K562 (cell line): ENCODE data around the gene PPP1R16B. TPM values are rescaled to one million over a fixed set of nuclear protein-coding genes. Genes with fewer than 3 reads are reported as not detected.

ENCODE experiments used
- COPS2 ChIP-seq: fragments of 450-650 bp; conservative IDR thresholded peaks from 2 replicates; pipeline ENCODE4 v1.6.1; 2016; ENCODE audit warnings: mild to moderate bottlenecking, moderate library complexity
- DNMT1 ChIP-seq: fragments of 450-650 bp; IDR thresholded peaks from 2 replicates; pipeline ENCODE4 v1.6.1; 2016; ENCODE audit warnings: antibody characterized with exemption, mild to moderate bottlenecking
- DPF2 ChIP-seq: fragments of 450-650 bp; IDR thresholded peaks from 2 replicates; pipeline ENCODE4 v1.6.1; 2016
- E2F3 ChIP-seq: fragments of 250-450 bp; sonication (Bioruptor Pico); IDR thresholded peaks from 2 replicates; pipeline ENCODE4 v1.4.0; 2020; ENCODE audit warnings: mild to moderate bottlenecking
- HSF4 ChIP-seq: fragments of 250-450 bp; sonication (Bioruptor Pico); IDR thresholded peaks from 2 replicates; pipeline ENCODE4 v2.1.2; 2022; ENCODE audit warnings: mild to moderate bottlenecking, moderate library complexity, borderline replicate concordance
- KDM4B ChIP-seq, 2 experiments: fragments of 450-650 bp in 1 of 2; sonication (generic) in 1 of 2; IDR thresholded peaks; 2 replicates each; pipeline ENCODE4 v1.6.1; 2016 to 2017; ENCODE audit warnings: borderline replicate concordance in 2 of 2, antibody characterized with exemption in 1 of 2, low read depth in 1 of 2, mild to moderate bottlenecking in 1 of 2
- NCOR1 ChIP-seq: fragments of 450-650 bp; IDR thresholded peaks from 2 replicates; pipeline ENCODE4 v1.6.1; 2016; ENCODE audit warnings: mild to moderate bottlenecking, moderate library complexity
- NFIX ChIP-seq: fragments of 250-450 bp; sonication (Bioruptor Pico); IDR thresholded peaks from 2 replicates; pipeline ENCODE4 v1.4.0; 2020; ENCODE audit warnings: low read depth, mild to moderate bottlenecking, moderate library complexity
- NR2C1 ChIP-seq, 2 experiments: fragments of 450-650 bp; IDR thresholded peaks; 2 replicates each; pipeline ENCODE4 v1.6.1; 2017; ENCODE audit warnings: mild to moderate bottlenecking in 2 of 2, antibody characterized with exemption in 1 of 2, inconsistent platforms in 1 of 2, missing compliant biosample characterization in 1 of 2, missing genetic modification characterization in 1 of 2
- POLR2H ChIP-seq: IDR thresholded peaks from 2 replicates; pipeline ENCODE4 v1.6.1; 2016; ENCODE audit warnings: missing genetic modification characterization, low read depth, mild to moderate bottlenecking, control low read depth, missing compliant biosample characterization, moderate library complexity
- RBM22 ChIP-seq: fragments of 200-400 bp; formaldehyde crosslinking; IDR thresholded peaks from 2 replicates; pipeline ENCODE4 v1.6.1; 2018; ENCODE audit warnings: low read length, low read depth; ENCODE audit not compliant: poor library complexity, severe bottlenecking
- RFX7 ChIP-seq: fragments of 250-450 bp; sonication (Bioruptor Pico); IDR thresholded peaks from 2 replicates; pipeline ENCODE4 v1.5.1; 2021; ENCODE audit warnings: mild to moderate bottlenecking
- SMAD4 ChIP-seq: fragments of 250-450 bp; sonication (Bioruptor Pico); conservative IDR thresholded peaks from 2 replicates; pipeline ENCODE4 v1.8.0; 2021; ENCODE audit warnings: inconsistent platforms, mild to moderate bottlenecking, moderate library complexity
- TEAD4 ChIP-seq, 2 experiments: sonication (generic) in 1 of 2; formaldehyde crosslinking in 1 of 2; IDR thresholded peaks; 2 replicates each; pipeline versions ENCODE4 v1.6.1 to v1.8.0; 2012 to 2022; ENCODE audit warnings: borderline replicate concordance in 1 of 2, inconsistent platforms in 1 of 2, low read length in 1 of 2, mild to moderate bottlenecking in 1 of 2, missing genetic modification reagents in 1 of 2
- ZBTB7A ChIP-seq: IDR thresholded peaks from 2 replicates; pipeline ENCODE4 v1.6.1; 2011; ENCODE audit warnings: low read depth, mild to moderate bottlenecking, low read length, moderate library complexity, borderline replicate concordance; ENCODE audit not compliant: control insufficient read depth
- ZNF175 ChIP-seq: fragments of 200-800 bp; sonication (Bioruptor generic); IDR thresholded peaks from 2 replicates; pipeline ENCODE4 v1.6.1; 2016; ENCODE audit warnings: low read depth, mild to moderate bottlenecking, missing genetic modification characterization, missing compliant biosample characterization
- ZNF24 ChIP-seq: fragments of 450-650 bp; IDR thresholded peaks from 2 replicates; pipeline ENCODE4 v1.6.1; 2016
- polyA plus RNA-seq, 8 experiments: library from polyadenylated mRNA; depleted of rRNA in 4 of 8; stranded (reverse) in 5 of 8; unstranded in 3 of 8; fragments of >200 nt; fragmentation: Nextera tagmentation in 2 of 8; fragmentation: Illumina TruSeq in 1 of 8; extraction: Ambion mirVana in 2 of 8; extraction: Trizol in 1 of 8; gene quantifications; 2 replicates each; pipeline versions ENCODE4 v1.2.1 to v1.2.3, GENCODE V29; 2011 to 2014; ENCODE audit warnings: inconsistent platforms in 1 of 8, missing spikeins in 1 of 8
- total RNA-seq, 7 experiments: library from RNA; depleted of rRNA in 6 of 7; stranded (reverse); fragments of >200 nt in 6 of 7; fragmentation: Illumina TruSeq in 2 of 7; extraction: Trizol in 2 of 7; gene quantifications; 2 replicates each; pipeline versions ENCODE4 v1.2.1 to v1.2.3, GENCODE V29; 2011 to 2021; ENCODE audit warnings: low replicate concordance in 1 of 7
- TF ChIP-seq, protein P1 (sequence below), 2 experiments: IDR thresholded peaks; 2 replicates each; pipeline ENCODE4 v1.6.1; 2011; ENCODE audit warnings: borderline replicate concordance in 1 of 2, control low read depth in 1 of 2, low read depth in 1 of 2, low read length in 1 of 2, mild to moderate bottlenecking in 1 of 2, mixed read lengths in 1 of 2, moderate library complexity in 1 of 2; ENCODE audit not compliant: insufficient read depth in 1 of 2, insufficient read length in 1 of 2, poor library complexity in 1 of 2, severe bottlenecking in 1 of 2; ENCODE audit errors: extremely low read depth in 1 of 2
- TF ChIP-seq, protein P2 (sequence below): fragments of 250-450 bp; sonication (Bioruptor Pico); IDR thresholded peaks from 2 replicates; pipeline ENCODE4 v1.4.0; 2020; ENCODE audit warnings: mild to moderate bottlenecking, moderate library complexity
- TF ChIP-seq, protein P3 (sequence below): fragments of 200-800 bp; sonication (Bioruptor generic); IDR thresholded peaks from 2 replicates; pipeline ENCODE4 v1.6.1; 2017; ENCODE audit warnings: missing genetic modification characterization, missing compliant biosample characterization
- TF ChIP-seq, protein P4 (sequence below), 2 experiments: fragments of 250-450 bp in 1 of 2; fragments of 450-650 bp in 1 of 2; sonication (Bioruptor Pico) in 1 of 2; IDR thresholded peaks; 2 replicates each; pipeline versions ENCODE4 v1.6.1 to v1.8.0; 2016 to 2021; ENCODE audit warnings: mild to moderate bottlenecking in 2 of 2, moderate library complexity in 2 of 2, missing compliant biosample characterization in 1 of 2, missing genetic modification characterization in 1 of 2

Gene PPP1R16B
- total and polyA plus RNA-seq, 9 of the 15 experiments (the other 6 are each of a cell fraction or from before 2014, with no cell fraction given), result 1.5 to 11.5 (median 6.8) TPM

DNA sequence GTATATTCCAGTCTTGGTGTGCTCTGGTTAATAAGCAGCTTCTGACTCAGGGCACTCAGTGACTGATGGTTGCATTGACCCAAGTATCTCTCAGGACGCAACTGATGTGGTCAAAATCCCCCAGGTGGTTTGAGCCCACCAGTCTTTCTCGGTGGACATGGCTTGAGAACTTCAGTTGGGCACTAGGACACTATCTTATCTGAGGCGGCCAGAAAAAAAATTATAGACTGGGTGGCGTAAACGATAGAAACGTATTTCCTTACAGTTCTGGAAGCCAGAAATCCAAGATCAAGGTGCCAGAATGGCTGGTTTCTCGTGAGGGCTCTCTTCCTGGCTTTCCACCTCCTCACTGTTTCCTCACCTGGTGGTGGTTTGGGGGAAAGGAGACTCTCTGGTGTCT, 52.2 kb downstream of the PPP1R16B start (continued):
- no peak for TF ChIP-seq DNMT1
- 0 out of 2 replicates have a peak, but pooled peaks have one; percentile 25 for TF ChIP-seq DPF2
- TF ChIP-seq, protein P1, sequence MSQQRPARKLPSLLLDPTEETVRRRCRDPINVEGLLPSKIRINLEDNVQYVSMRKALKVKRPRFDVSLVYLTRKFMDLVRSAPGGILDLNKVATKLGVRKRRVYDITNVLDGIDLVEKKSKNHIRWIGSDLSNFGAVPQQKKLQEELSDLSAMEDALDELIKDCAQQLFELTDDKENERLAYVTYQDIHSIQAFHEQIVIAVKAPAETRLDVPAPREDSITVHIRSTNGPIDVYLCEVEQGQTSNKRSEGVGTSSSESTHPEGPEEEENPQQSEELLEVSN (IDR thresholded peaks at IDR 0.05; ENCODE audit: borderline replicate concordance in 1 of 2, extremely low read depth in 1 of 2, insufficient read depth in 1 of 2, insufficient read length in 1 of 2, low read depth in 1 of 2, low read length in 1 of 2, poor library complexity in 1 of 2, severe bottlenecking in 1 of 2), result no peak
- no peak for TF ChIP-seq RBM22
- 0 out of 2 replicates have a peak, but pooled peaks have one; percentile 56 for TF ChIP-seq HSF4 (CRISPR knock-in tag)
- no peak for TF ChIP-seq POLR2H (tag)
- TF ChIP-seq KDM4B (IDR thresholded peaks at IDR 0.05; ENCODE audit: borderline replicate concordance in 2 of 2, low read depth in 1 of 2), result no peak
- TF ChIP-seq ZNF175 (CRISPR knock-in tag), result peak; percentile 20; the same call in 1 of the 2 replicates
- TF ChIP-seq TEAD4 (IDR thresholded peaks at IDR 0.05; ENCODE audit: low read length), result no peak; the same call in 1 of the 2 replicates
- TF ChIP-seq TEAD4 (CRISPR knock-in tag; IDR thresholded peaks at IDR 0.05; ENCODE audit: borderline replicate concordance), result no peak
- TF ChIP-seq, protein P2, sequence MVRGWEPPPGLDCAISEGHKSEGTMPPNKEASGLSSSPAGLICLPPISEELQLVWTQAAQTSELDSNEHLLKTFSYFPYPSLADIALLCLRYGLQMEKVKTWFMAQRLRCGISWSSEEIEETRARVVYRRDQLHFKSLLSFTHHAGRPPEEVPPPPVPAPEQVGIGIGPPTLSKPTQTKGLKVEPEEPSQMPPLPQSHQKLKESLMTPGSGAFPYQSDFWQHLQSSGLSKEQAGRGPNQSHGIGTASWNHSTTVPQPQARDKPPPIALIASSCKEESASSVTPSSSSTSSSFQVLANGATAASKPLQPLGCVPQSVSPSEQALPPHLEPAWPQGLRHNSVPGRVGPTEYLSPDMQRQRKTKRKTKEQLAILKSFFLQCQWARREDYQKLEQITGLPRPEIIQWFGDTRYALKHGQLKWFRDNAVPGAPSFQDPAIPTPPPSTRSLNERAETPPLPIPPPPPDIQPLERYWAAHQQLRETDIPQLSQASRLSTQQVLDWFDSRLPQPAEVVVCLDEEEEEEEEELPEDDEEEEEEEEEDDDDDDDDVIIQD, result no peak
- no peak for TF ChIP-seq ZBTB7A
- TF ChIP-seq RFX7, result no peak
- TF ChIP-seq NFIX (CRISPR knock-in tag), result no peak
- TF ChIP-seq NCOR1, result 0 out of 2 replicates have a peak, but pooled peaks have one; percentile 22
- TF ChIP-seq, protein P3, sequence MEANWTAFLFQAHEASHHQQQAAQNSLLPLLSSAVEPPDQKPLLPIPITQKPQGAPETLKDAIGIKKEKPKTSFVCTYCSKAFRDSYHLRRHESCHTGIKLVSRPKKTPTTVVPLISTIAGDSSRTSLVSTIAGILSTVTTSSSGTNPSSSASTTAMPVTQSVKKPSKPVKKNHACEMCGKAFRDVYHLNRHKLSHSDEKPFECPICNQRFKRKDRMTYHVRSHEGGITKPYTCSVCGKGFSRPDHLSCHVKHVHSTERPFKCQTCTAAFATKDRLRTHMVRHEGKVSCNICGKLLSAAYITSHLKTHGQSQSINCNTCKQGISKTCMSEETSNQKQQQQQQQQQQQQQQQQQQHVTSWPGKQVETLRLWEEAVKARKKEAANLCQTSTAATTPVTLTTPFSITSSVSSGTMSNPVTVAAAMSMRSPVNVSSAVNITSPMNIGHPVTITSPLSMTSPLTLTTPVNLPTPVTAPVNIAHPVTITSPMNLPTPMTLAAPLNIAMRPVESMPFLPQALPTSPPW (CRISPR knock-in tag), result no peak
- TF ChIP-seq E2F3 (CRISPR knock-in tag), result no peak
- 0 out of 2 replicates have a peak, but pooled peaks have one; percentile 43 for TF ChIP-seq SMAD4 (CRISPR knock-in tag)
- no peak for TF ChIP-seq NR2C1 (IDR thresholded peaks at IDR 0.05)
- no peak for TF ChIP-seq NR2C1 (tag; IDR thresholded peaks at IDR 0.05)
- TF ChIP-seq, protein P4, sequence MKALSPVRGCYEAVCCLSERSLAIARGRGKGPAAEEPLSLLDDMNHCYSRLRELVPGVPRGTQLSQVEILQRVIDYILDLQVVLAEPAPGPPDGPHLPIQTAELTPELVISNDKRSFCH (CRISPR knock-in tag; IDR thresholded peaks at IDR 0.05), result no peak
- TF ChIP-seq, protein P4 (tag; IDR thresholded peaks at IDR 0.05), result no peak
- no peak for TF ChIP-seq ZNF24
- no peak for TF ChIP-seq COPS2
